ENCODE results near the gene ERH.
"Not testable (repeated sequence)": the region's sequence is repeated elsewhere in the genome, so short reads cannot be mapped to it uniquely, and the experiment has no call there.

The ERH gene

DNA sequence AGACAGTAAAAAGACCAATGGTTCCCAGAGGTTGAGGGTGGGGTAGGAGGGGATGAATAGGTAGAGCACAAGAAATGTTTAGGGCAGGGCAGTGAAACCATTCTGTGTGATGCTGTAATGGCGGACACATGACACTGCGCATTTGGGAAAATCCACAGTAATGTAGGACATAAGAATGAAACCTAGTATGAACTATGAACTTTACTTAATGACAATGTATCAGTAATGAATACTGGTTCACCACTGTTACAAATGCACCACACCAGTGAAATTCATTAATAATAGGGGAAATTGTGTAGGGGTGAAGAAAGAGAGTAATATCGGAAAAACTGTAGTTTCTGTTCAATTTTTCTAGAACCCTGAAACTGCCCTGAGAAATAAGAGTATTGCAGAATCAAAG lies 5.6 kb downstream of the ERH start:
- no peak for DNase-seq

DNA sequence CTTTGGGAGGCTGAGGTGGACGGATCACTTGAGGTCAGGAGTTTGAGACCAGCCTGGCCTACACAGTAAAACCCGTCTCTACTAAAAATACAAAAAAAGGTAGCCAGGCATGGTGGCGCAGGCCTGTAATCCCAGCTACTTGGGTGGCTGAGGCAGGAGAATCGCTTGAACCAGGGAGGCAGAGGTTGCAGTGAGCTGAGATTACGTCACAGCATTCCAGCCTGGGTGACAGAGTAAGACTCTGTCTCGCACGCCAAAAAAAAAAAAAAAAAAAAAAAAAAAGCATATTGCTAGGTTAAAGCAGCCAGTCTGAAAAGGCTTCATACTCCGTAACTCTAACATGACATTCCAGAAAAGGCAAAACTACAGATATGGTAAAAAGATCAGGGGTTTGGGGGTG lies 6.7 kb downstream of the ERH start:
- DNase-seq = not testable (repeated sequence)

DNA sequence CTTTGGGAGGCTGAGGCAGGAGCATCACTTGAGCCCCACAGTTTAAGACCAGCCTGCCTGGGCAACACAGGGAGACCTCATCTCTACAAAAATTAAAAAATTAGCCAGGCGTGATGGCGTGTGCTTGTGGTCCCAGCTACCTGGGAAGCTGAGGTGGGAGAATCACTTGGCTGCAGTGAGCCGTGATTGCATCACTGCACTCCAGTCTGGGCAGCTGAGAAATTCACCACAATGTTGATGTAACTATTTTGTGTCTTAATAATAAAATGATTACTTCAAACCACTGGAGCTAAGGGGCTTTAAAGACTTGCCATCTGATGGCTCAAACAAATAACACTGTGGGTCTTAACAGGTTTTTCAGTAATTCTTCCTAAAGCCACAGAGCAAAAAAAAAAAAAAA lies 10.8 kb downstream of the ERH start:
- no peak for DNase-seq

DNA sequence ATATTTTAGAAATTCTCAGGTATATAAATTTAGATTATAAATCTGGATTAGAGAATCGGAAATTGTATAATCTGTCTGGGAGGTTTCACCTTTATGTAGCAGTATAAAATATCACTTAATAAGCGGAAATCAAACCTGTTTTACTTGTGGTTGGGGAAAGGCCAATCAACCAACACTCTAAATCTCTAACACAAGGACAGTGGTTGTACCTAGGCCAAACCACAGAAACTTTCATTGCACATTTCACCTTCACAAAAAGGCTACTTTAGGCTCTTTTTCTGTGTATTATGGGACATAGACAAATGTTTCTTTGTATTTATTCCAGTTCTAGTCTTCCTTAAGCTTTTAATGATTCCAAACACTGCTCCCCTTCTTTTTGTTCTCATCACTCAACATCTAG lies 19.8 kb downstream of the ERH start:
- DNase-seq = no peak

DNA sequence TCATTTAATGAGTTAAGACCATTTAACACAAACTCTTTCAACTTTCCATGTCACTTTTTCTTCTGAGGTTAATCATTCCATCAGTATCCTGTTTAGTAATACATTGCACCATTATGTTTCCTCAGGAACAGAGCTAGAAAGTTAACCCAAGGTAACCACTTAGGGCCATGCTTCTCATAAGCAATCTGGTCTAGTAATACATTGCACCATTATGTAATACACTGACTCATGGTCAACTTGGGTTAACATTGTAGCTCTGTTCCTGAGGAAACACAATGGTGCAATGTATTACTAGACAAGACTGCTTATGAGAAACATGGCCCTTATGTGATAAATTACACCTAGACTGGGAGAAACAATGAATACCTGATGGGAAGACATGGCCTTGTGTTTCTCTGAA lies 21.7 kb downstream of the ERH start:
- no peak for DNase-seq

GRCh38 chr14:69375722-69376121 lies 22.4 kb downstream of the ERH start:
- DNase-seq = no peak

DNA sequence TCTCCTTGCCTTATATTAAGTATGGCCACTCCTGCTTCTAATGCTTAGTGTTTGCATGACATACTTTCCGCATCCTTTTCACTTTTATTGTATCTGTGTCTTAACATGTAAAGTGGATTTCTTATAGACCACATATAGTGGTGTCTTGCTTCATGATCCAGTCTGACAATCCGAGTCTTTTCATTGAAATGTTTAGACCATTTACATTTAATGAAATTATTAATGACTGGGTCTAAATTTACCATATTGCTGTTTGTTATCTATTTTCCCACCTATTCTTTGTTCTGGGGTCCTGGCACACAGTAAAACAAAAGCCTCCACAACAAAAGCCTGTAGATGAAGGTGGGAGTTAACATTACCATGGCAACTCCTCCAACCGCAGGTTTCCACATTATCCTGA lies 22.9 kb downstream of the ERH start:
- DNase-seq = no peak

DNA sequence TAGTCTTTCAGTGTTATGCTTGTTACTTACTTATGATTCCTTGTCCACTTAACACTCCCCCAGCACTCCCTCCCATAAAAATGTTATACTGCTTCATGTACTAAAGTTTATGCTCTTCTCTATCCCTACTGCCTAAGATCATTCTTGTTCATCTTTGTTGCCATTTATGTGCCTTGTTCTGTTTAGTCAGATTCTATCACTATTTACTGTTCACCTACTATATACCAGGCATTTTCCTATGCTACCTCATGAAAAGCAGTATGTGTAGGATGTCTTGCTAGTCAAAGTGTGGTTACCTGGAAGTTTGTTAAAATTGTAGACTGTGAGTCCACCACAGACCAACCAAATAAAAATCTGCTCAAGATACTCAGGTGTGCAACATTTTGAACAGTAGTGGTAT lies 23.9 kb downstream of the ERH start:
- no peak for DNase-seq

GRCh38 chr14:69373104-69373503 lies 25.0 kb downstream of the ERH start:
- DNase-seq = no peak

- DNase-seq = no peak
These were observed 26.0 kb downstream of the ERH start for GRCh38 chr14:69372146-69372545.

DNA sequence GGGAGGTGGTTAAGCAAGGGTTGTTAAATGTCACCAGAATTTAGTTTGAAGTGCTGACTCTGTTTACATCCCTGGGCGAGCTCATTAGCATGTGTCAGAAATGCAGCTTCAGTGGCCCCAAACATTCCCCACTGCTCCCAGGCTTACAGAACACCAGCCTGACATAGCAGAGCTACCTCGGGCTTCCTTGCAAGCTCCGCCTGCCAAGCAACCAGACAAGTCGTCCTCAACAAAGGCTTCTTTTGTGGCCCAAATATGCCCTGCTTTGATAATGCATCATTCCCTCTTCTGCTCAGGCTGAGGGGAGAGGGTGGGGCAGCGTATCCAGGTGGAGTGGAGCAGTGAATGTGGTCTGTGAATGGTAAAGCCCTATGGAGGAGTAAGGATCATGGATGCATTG lies 28.0 kb downstream of the ERH start:
- DNase-seq = no peak

- no peak for DNase-seq
These were observed 29.7 kb downstream of the ERH start for GRCh38 chr14:69368381-69368780.

GRCh38 chr14:69366761-69367160 lies 31.3 kb downstream of the ERH start:
- DNase-seq = no peak

DNA sequence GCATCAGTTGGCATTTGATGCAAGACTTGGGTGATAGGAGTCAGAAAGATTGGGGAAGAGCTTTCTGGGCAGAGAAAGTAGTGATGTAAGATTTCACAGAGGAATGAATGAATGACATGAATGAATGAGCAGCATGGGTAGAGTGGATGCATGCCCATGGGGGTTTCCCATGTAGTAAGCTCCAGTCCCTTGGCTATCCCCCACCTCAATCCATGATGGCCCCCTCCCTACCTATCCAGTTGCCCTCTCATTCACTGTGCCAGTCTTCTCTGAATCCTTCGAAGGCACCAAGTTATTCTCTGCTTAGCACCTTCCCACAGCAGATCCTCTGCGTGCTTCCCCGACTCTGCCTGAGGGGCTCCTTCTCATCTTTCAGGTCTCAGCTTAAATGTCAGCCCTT lies 32.0 kb downstream of the ERH start:
- no peak for DNase-seq

DNA sequence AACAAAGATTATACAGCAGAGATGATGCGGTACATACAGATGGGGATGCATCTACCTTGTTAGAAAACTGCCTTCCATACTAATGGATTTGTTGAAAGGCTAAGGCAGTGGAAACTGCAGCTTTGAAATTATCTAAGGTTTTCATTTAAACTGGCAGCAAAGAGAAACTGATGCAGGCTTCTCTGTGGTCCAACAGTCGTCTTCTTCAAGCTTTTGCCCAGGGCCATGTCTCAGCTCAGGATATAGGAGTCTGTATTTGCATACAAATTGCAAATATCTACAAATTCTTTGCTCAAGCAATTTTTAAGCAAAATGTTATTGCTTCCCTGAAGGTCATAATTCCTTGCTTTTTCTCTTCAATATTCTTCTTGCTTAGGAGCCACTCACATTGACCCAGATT lies 33.7 kb downstream of the ERH start:
- no peak for DNase-seq

DNA sequence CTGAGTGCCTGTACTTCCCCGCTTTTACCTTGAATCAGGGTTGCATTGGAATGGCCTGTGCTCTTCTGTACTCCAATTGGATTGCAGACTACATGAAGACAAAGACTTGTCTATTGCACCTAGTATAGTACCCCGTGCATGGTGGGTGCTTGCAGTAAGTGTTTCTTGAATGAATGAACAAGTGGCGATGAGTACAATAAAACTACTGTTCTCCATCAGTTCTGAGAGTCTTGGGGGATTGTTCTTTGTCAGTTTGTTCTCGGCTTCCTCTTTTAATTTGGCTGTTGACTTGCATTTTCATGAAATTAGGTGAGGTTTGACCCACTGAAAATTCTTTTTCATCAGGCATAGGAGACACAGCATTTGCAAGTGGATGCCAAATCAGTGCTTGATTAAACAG lies 34.1 kb downstream of the ERH start:
- DNase-seq = no peak

DNA sequence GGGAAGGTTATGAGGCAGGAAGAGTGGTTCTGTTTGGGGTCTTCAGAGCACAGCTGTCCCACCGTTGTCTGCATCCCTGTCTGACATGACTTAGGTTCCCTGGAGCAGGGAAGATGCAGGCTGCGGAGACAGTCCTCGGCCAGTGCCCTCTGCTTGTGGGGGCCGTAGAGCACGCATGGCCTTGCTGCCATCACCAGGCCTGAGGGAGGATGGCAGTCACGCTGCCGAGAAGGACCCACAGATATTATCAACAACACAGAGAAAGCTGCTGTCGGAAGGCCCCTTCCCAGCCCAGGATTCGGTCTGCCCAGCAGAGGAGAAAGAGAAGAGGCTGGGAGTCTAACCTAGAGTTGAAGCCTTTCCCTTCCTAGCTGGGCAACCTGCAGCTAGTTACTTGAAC lies 35.0 kb downstream of the ERH start:
- DNase-seq = no peak

DNA sequence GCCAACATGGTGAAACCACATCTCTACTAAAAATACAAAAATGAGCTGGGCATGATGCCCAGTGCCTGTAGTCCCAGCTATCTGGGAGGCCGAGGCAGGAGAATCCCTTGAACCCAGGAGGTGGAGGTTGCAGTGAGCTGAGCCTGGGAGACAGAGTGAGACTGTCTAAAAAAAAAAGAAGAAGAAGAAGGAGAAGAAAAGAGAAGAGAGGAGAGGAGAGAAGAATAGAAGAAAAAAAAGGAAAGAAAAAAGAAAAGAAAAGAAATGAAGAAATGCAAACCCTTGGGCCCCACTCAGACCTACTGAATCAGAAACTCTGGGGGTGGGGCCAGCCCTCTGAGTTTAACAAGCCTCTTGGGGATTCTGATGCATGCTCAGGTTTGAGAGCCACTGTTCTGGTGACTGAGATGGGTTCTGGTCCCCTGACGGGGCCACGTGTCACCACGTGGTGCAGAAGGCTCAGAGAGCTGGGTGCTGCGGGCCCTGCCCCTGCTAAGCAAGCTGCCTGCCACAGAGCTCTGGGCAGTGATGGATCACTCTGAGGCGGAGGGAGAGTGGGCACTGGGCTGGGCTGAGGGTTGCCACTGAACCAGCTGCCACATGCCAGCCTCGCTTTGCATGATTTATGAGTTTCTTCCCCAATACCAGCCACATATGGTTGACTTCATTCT lies 37.5 kb downstream of the ERH start:
- no peak for DNase-seq

GRCh38 chr14:69358966-69359365 lies 39.1 kb downstream of the ERH start:
- no peak for DNase-seq

DNA sequence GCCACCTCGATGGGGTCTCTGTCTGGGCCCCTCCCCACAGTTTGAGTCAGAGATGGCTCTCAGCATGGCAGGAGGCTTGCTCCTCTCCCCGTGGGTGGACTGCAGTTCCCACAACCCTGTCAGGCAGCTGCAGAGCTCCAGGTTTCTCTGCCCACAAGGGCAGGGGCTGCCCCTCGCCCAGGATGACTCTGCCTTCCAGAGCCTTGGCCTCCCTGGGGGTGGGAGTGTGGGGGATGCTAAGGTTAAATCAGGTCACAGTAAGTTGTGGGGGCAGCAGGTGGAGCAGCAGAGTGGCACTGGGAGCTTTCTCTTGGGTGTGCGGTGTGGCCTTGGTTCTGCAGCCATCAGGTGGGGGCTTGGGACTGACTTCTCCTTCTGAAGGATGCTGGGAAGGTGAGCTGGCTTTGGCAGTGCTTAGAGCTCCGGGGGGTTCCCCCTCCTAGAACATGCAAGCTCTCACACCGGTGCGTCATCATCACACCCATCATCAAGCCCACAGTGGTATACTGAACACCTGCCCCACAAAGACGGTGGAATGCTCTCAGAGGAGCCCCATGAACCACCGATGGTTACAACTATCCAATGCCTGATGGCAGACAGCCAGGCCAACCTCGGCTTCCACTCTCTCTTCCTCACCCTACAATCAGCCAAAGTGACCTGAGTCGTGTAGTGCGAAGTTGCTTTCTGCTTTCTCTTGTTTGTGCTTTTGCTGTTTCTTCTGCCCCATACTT lies 39.7 kb downstream of the ERH start:
- DNase-seq = no peak

DNA sequence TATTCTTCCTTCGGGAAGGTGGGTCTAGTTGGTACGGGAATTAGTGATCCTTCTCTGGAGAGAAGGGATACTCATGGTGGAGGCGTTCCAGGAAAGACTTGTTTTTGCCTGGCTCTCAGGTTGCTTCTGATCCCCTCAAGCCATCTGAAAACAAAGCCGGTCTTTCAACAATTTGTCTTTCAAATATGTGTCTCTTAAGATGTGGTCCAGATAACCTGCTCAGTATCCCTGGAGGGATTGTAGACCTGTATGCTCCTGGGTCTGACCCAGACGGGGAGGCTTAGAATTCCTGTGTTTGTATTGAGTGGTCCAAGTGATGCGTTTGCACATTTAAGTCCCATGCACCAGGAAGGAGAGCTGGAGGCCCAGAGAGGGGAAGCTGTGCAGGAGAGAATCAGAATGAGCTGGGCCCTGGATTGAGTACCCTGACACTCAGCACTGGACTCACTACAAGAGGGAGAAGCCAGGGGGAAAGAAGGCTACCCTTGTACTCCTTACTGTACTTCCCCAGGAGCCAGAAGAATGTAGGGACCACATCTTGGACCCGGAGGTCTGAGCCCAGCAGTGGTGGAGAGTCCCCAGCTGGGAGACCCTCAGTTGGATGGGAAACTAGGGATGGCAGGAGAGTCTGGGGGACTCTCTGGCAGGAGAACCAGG lies 40.4 kb downstream of the ERH start:
- no peak for DNase-seq

DNA sequence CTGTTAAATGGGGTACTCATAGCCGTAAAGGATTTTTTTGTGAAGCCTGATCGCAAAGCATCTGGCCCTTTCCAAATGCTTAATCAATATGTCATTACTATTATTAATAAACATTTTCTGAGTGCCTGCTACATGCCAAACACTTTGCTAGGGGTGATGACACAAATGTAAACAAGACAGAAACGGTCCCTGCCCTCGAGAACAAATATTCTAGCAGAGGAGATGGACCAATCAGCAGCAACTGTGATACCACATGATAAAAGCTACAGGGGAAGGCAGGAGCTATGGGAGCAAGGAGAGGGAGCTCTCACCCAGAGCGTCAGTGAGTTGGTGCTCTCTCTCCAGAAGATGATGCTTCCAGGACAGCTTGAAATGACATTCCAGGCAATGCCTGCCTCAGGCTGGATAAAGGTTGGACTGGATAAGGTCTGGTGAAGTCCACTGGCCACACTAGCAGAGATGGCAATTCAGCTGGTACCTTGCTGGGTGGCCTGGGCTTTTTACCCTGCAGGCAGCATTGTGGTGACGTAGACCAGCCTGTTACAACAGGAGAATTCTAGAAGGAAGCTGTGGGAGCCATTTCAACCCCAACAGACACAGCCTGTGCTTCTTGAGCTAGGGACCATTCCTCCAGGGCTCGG lies 41.1 kb downstream of the ERH start:
- DNase-seq = no peak

DNA sequence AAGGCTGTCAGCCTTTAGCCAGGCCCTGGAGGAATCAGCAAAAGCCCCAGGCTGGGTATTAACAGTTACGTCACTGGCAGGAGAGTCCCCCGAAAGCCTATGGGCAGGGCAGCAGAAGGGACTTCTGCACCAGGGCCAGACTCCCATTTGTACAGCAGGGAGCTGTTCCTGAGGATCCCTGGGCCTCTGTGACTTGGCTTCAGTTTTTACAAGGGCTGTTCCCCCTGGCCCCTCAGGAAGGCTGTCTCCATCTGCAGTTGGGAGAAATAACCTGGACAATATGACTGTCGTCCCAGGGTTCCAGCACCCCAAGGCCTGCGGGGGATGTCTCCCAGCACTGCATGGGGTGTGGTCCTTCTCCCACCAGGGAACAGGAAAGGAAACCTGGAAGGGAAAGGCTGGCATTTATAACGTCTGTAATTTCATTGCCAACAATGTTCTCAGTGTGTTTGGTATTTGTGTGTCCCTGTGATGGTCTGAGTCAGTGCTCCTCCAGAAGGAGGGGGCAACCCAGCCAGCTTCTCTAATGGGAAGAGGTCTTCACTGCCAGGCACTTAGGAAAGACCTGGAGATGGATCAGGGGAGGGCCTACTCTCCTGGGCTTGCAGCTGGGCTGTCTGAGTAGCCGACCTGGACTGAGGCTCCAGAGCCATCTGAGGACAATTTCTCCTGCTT lies 42.4 kb downstream of the ERH start:
- no peak for DNase-seq

Data from NCI-H1436 treated with DMSO at 0.1 percent for 48 hours (cell line).